ENCODE data around the gene KRTAP5-7.

The KRTAP5-7 gene

GRCh38 chr11:71544525-71545214 lies 17.6 kb downstream of the KRTAP5-7 start:
- no peaks in the 10 kb centered on the region for H4K20me1 ChIP-seq (ENCODE audit: insufficient read depth, low read length)
- no peak overlapping the region for H3K27ac ChIP-seq (ENCODE audit: low read length)
- H3K79me2 ChIP-seq (ENCODE audit: insufficient read depth, low read length) = no peaks in the 10 kb centered on the region
- no peak overlapping the region for H3K4me3 ChIP-seq (ENCODE audit: low read depth in 1 of 2, low read length in 2 of 2)
- H3K9ac ChIP-seq (ENCODE audit: low read depth, low read length) = no peak overlapping the region
- TF ChIP-seq, protein P1, sequence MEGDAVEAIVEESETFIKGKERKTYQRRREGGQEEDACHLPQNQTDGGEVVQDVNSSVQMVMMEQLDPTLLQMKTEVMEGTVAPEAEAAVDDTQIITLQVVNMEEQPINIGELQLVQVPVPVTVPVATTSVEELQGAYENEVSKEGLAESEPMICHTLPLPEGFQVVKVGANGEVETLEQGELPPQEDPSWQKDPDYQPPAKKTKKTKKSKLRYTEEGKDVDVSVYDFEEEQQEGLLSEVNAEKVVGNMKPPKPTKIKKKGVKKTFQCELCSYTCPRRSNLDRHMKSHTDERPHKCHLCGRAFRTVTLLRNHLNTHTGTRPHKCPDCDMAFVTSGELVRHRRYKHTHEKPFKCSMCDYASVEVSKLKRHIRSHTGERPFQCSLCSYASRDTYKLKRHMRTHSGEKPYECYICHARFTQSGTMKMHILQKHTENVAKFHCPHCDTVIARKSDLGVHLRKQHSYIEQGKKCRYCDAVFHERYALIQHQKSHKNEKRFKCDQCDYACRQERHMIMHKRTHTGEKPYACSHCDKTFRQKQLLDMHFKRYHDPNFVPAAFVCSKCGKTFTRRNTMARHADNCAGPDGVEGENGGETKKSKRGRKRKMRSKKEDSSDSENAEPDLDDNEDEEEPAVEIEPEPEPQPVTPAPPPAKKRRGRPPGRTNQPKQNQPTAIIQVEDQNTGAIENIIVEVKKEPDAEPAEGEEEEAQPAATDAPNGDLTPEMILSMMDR (IDR thresholded peaks at IDR 0.05; ENCODE audit: borderline replicate concordance, extremely low read depth, low read length, poor library complexity, severe bottlenecking) = no peak
- no peak for TF ChIP-seq EZH2 (IDR thresholded peaks at IDR 0.05; ENCODE audit: borderline replicate concordance, low read depth, low read length, severe bottlenecking)
- H3K36me3 ChIP-seq (ENCODE audit: insufficient read depth, low read length) = no peaks in the 10 kb centered on the region
- H3K4me1 ChIP-seq (ENCODE audit: insufficient read depth, low read length) = no peaks in the 10 kb centered on the region
- no peak overlapping the region for H3K4me2 ChIP-seq (ENCODE audit: insufficient read depth, low read length)
- no peak for DNase-seq
- no peak overlapping the region for H2AFZ ChIP-seq (ENCODE audit: low read depth, low read length)
- no peak for ATAC-seq (ENCODE audit: insufficient read depth, low read depth)
- peaks cover 5% of the 10 kb centered on the region for H3K27me3 ChIP-seq (ENCODE audit: insufficient read depth, low read length, poor library complexity)
- H3K9me3 ChIP-seq (ENCODE audit: insufficient read depth, low read length, severe bottlenecking) = no peaks in the 10 kb centered on the region

- Histone ChIP-seq H3K9ac (ENCODE audit: low read depth, low read length) (no peak overlapping the region), H3K36me3 (ENCODE audit: insufficient read depth, low read length) (no peaks in the 10 kb centered on the region), H3K27me3 (ENCODE audit: insufficient read depth, low read length, poor library complexity) (peaks cover 5% of the 10 kb centered on the region), H3K4me2 (ENCODE audit: insufficient read depth, low read length) (no peak overlapping the region), H3K79me2 (ENCODE audit: insufficient read depth, low read length) (no peaks in the 10 kb centered on the region), H3K4me1 (ENCODE audit: insufficient read depth, low read length) (no peaks in the 10 kb centered on the region), H3K4me3 (ENCODE audit: low read depth in 1 of 2, low read length in 2 of 2) (no peak overlapping the region), H3K27ac (ENCODE audit: low read length) (no peak overlapping the region), H2AFZ (ENCODE audit: low read depth, low read length) (no peak overlapping the region), H3K9me3 (ENCODE audit: insufficient read depth, low read length, severe bottlenecking) (no peaks in the 10 kb centered on the region), H4K20me1 (ENCODE audit: insufficient read depth, low read length) (no peaks in the 10 kb centered on the region)
- ATAC-seq (ENCODE audit: insufficient read depth, low read depth) = no peak
- TF ChIP-seq, protein P1 (IDR thresholded peaks at IDR 0.05; ENCODE audit: borderline replicate concordance, extremely low read depth, low read length, poor library complexity, severe bottlenecking) = no peak
- no peak for TF ChIP-seq EZH2 (IDR thresholded peaks at IDR 0.05; ENCODE audit: borderline replicate concordance, low read depth, low read length, severe bottlenecking)
- no peak for DNase-seq
Measured at GRCh38 chr11:71545405-71545966, 18.4 kb downstream of the KRTAP5-7 start.

- no peak within 1 kb of the TSS for H3K4me2 ChIP-seq (ENCODE audit: insufficient read depth, low read length)
- H2AFZ ChIP-seq (ENCODE audit: low read depth, low read length) = no peak within 1 kb of the TSS
- H4K20me1 ChIP-seq (ENCODE audit: insufficient read depth, low read length) = no peaks in the 10 kb centered on the region
- no peaks in the 10 kb centered on the region for H3K36me3 ChIP-seq (ENCODE audit: insufficient read depth, low read length)
- no peak for ATAC-seq (ENCODE audit: insufficient read depth, low read depth)
- no peak within 1 kb of the TSS for H3K9ac ChIP-seq (ENCODE audit: low read depth, low read length)
- H3K9me3 ChIP-seq (ENCODE audit: insufficient read depth, low read length, severe bottlenecking) = no peaks in the 10 kb centered on the region
- H3K4me1 ChIP-seq (ENCODE audit: insufficient read depth, low read length) = no peaks in the 10 kb centered on the region
- H3K27ac ChIP-seq (ENCODE audit: low read length) = no peak within 1 kb of the TSS
- no peaks in the 10 kb centered on the region for H3K79me2 ChIP-seq (ENCODE audit: insufficient read depth, low read length)
- H3K4me3 ChIP-seq (ENCODE audit: low read depth in 1 of 2, low read length in 2 of 2) = no peak within 1 kb of the TSS
- peaks cover 5% of the 10 kb centered on the region for H3K27me3 ChIP-seq (ENCODE audit: insufficient read depth, low read length, poor library complexity)
- no peak for DNase-seq
- no peak for TF ChIP-seq EZH2 (IDR thresholded peaks at IDR 0.05; ENCODE audit: borderline replicate concordance, low read depth, low read length, severe bottlenecking)
- TF ChIP-seq, protein P1 (IDR thresholded peaks at IDR 0.05; ENCODE audit: borderline replicate concordance, extremely low read depth, low read length, poor library complexity, severe bottlenecking) = no peak
Measured at GRCh38 chr11:71548120-71548519, 21.1 kb downstream of the KRTAP5-7 start, which contains the start of gene KRTAP5-9. TSS of gene KRTAP5-9 (plus strand) at chr11:71548420. CDS start at chr11:71548658, 238 bp downstream.

Measured in DND-41 (cell line).